IMR-90 (cell line): ENCODE results near the gene ZNF613. TPM values are rescaled to one million over a fixed set of nuclear protein-coding genes. Genes with fewer than 3 reads are reported as not detected.

ENCODE experiments used
- ATAC-seq: fragments of 200-7000 bp; cut with Tn5 transposase; 2 replicates; pipeline ENCODE4 v1.9.1; 2020; ENCODE audit warnings: low read depth, mild to moderate bottlenecking, moderate library complexity
- BruUV-seq: library from RNA; stranded (reverse); fragments of 400-500 nt; replicated peaks from 2 replicates; lab custom pipeline; 2021; lab: Mats Ljungman, UMichigan
- CTCF ChIA-PET: fragments of 300-600 bp; formaldehyde crosslinking; extraction: SDS; loops from one replicate; lab custom pipeline; 2021; ENCODE audit warnings: antibody characterized with exemption; lab: Yijun Ruan, JAX
- POLR2A ChIA-PET: fragments of 300-600 bp; sonication (Branson Sonifier 250); formaldehyde crosslinking; loops from one replicate; lab custom pipeline; 2022; ENCODE audit warnings: antibody characterized with exemption; ENCODE audit not compliant: unreplicated experiment; lab: Charles Lee
- DNase-seq: peaks from one replicate; pipeline ENCODE4 v3.0.0; 2013
- H2AFZ ChIP-seq: replicated peaks from 2 replicates; pipeline ENCODE3; 2013; ENCODE audit warnings: low read length, mild to moderate bottlenecking; ENCODE audit not compliant: poor library complexity
- H2AK5ac ChIP-seq: 2 replicates; pipeline ENCODE4 v1.6.1; 2013; ENCODE audit warnings: low read depth, low read length, inconsistent platforms
- H2AK9ac ChIP-seq: replicated peaks from 2 replicates; pipeline ENCODE3; 2013; ENCODE audit warnings: mild to moderate bottlenecking, low read depth, low read length, moderate library complexity; ENCODE audit not compliant: poor library complexity
- H2BK120ac ChIP-seq: 2 replicates; pipeline ENCODE4 v1.6.1; 2013; ENCODE audit warnings: low read depth, low read length, inconsistent platforms
- H2BK15ac ChIP-seq: 3 replicates; pipeline ENCODE4 v1.6.1; 2013; ENCODE audit warnings: low read depth, low read length, inconsistent platforms
- H2BK20ac ChIP-seq: 2 replicates; pipeline ENCODE4 v1.6.1; 2013; ENCODE audit warnings: low read depth, mild to moderate bottlenecking, inconsistent platforms, low read length, moderate library complexity
- H2BK5ac ChIP-seq: 2 replicates; pipeline ENCODE4 v1.6.1; 2013; ENCODE audit warnings: mild to moderate bottlenecking, low read depth, low read length, inconsistent platforms; ENCODE audit not compliant: poor library complexity, severe bottlenecking
- H3K14ac ChIP-seq: replicated peaks from 2 replicates; pipeline ENCODE4 v1.6.1; 2013; ENCODE audit warnings: low read depth, low read length, inconsistent platforms
- H3K18ac ChIP-seq: 2 replicates; pipeline ENCODE4 v1.6.1; 2013; ENCODE audit warnings: low read depth, low read length, control low read depth
- H3K23ac ChIP-seq: 2 replicates; pipeline ENCODE4 v1.6.1; 2013; ENCODE audit warnings: low read depth, low read length, inconsistent platforms
- H3K27ac ChIP-seq: 2 replicates; pipeline ENCODE4 v1.5.1; 2013; ENCODE audit warnings: mild to moderate bottlenecking, control low read depth, low read length; ENCODE audit not compliant: insufficient read depth
- H3K27me3 ChIP-seq: 2 replicates; pipeline ENCODE4 v1.6.1; 2013; ENCODE audit warnings: low read length; ENCODE audit not compliant: control insufficient read depth, insufficient read depth
- H3K36me3 ChIP-seq: 2 replicates; pipeline ENCODE4 v1.6.1; 2013; ENCODE audit warnings: low read length, mixed read lengths; ENCODE audit not compliant: control insufficient read depth, insufficient read depth
- H3K4ac ChIP-seq: 2 replicates; pipeline ENCODE4 v1.6.1; 2013; ENCODE audit warnings: low read depth, low read length, inconsistent platforms
- H3K4me1 ChIP-seq: 2 replicates; pipeline ENCODE4 v1.6.1; 2013; ENCODE audit warnings: low read length, mixed read lengths; ENCODE audit not compliant: control insufficient read depth, insufficient read depth
- H3K4me2 ChIP-seq: 2 replicates; pipeline ENCODE4 v1.6.1; 2013; ENCODE audit warnings: low read depth, mild to moderate bottlenecking, control low read depth, low read length, moderate library complexity
- H3K4me3 ChIP-seq: 2 replicates; pipeline ENCODE4 v1.5.1; 2013; ENCODE audit warnings: low read depth, mild to moderate bottlenecking, control low read depth, low read length, moderate library complexity; ENCODE audit not compliant: insufficient read depth
- H3K56ac ChIP-seq: 2 replicates; pipeline ENCODE4 v1.6.1; 2013; ENCODE audit warnings: low read length, inconsistent platforms; ENCODE audit not compliant: insufficient read depth; ENCODE audit errors: extremely low read depth
- H3K79me1 ChIP-seq, 2 experiments: 2 replicates each; pipeline ENCODE4 v1.6.1; 2013; ENCODE audit warnings: low read length in 2 of 2, inconsistent platforms in 1 of 2, low read depth in 1 of 2
- H3K9ac ChIP-seq: 2 replicates; pipeline ENCODE4 v1.6.1; 2013; ENCODE audit warnings: low read depth, low read length, control low read depth
- H3K9me1 ChIP-seq: 2 replicates; pipeline ENCODE4 v1.6.1; 2013; ENCODE audit warnings: low read length, inconsistent platforms; ENCODE audit not compliant: insufficient read depth
- H3K9me3 ChIP-seq: 2 replicates; pipeline ENCODE4 v1.6.1; 2013; ENCODE audit warnings: low read length; ENCODE audit not compliant: control insufficient read depth, insufficient read depth
- H4K20me1 ChIP-seq: 2 replicates; pipeline ENCODE4 v1.6.1; 2013; ENCODE audit warnings: low read length, inconsistent platforms; ENCODE audit not compliant: insufficient read depth
- H4K5ac ChIP-seq: 2 replicates; pipeline ENCODE4 v1.6.1; 2013; ENCODE audit warnings: mild to moderate bottlenecking, low read depth, low read length, control low read depth
- H4K8ac ChIP-seq, 2 experiments: 2 replicates each; pipeline ENCODE4 v1.6.1; 2013; ENCODE audit warnings: low read depth in 2 of 2, low read length in 2 of 2, control low read depth in 1 of 2, inconsistent platforms in 1 of 2
- H4K91ac ChIP-seq: 2 replicates; pipeline ENCODE4 v1.6.1; 2013; ENCODE audit warnings: low read depth, low read length, inconsistent platforms; ENCODE audit not compliant: insufficient read depth
- BHLHE40 ChIP-seq: fragments of 150-350 bp; IDR thresholded peaks from 2 replicates; pipeline ENCODE4 v1.6.1; 2016; ENCODE audit warnings: mild to moderate bottlenecking, low read depth, low read length
- CEBPB ChIP-seq: IDR thresholded peaks from 2 replicates; pipeline ENCODE4 v1.6.1; 2012; ENCODE audit warnings: low read depth, low read length, improper control_type of control experiment
- CHD1 ChIP-seq: IDR thresholded peaks from 2 replicates; pipeline ENCODE4 v1.6.1; 2012; ENCODE audit warnings: low read depth, low read length, improper control_type of control experiment
- ELK1 ChIP-seq: fragments of 150-350 bp; IDR thresholded peaks from 2 replicates; pipeline ENCODE4 v1.6.1; 2016; ENCODE audit warnings: low read depth, mild to moderate bottlenecking, low read length, moderate library complexity, borderline replicate concordance
- FOS ChIP-seq: fragments of 150-350 bp; IDR thresholded peaks from 2 replicates; pipeline ENCODE4 v1.6.1; 2016; ENCODE audit warnings: low read depth, low read length
- MAFK ChIP-seq: IDR thresholded peaks from 2 replicates; pipeline ENCODE4 v1.6.1; 2012; ENCODE audit warnings: low read depth, low read length, improper control_type of control experiment
- MAZ ChIP-seq: IDR thresholded peaks from 2 replicates; pipeline ENCODE4 v1.6.1; 2012; ENCODE audit warnings: low read depth, mild to moderate bottlenecking, low read length, improper control_type of control experiment, moderate library complexity, borderline replicate concordance
- MXI1 ChIP-seq: IDR thresholded peaks from 2 replicates; pipeline ENCODE4 v1.6.1; 2012; ENCODE audit warnings: low read depth, mild to moderate bottlenecking, low read length, moderate library complexity, borderline replicate concordance
- NFE2L2 ChIP-seq: fragments of 150-350 bp; IDR thresholded peaks from 2 replicates; pipeline ENCODE4 v1.6.1; 2016; ENCODE audit warnings: low read depth, mild to moderate bottlenecking, low read length
- POLR2A ChIP-seq: IDR thresholded peaks from 2 replicates; pipeline ENCODE4 v1.6.1; 2012; ENCODE audit warnings: mild to moderate bottlenecking, low read depth, low read length
- RAD21 ChIP-seq: IDR thresholded peaks from 2 replicates; pipeline ENCODE4 v1.6.1; 2012; ENCODE audit warnings: low read length, improper control_type of control experiment
- RCOR1 ChIP-seq: IDR thresholded peaks from 2 replicates; pipeline ENCODE4 v1.6.1; 2012; ENCODE audit warnings: mild to moderate bottlenecking, low read length, improper control_type of control experiment; ENCODE audit not compliant: insufficient replicate concordance
- RFX5 ChIP-seq: IDR thresholded peaks from 2 replicates; pipeline ENCODE4 v1.8.0; 2012; ENCODE audit warnings: low read depth, mild to moderate bottlenecking, low read length, moderate library complexity
- SMC3 ChIP-seq: fragments of 150-350 bp; IDR thresholded peaks from 2 replicates; pipeline ENCODE4 v1.6.1; 2016; ENCODE audit warnings: low read depth, mild to moderate bottlenecking, antibody characterized with exemption, low read length, moderate library complexity
- USF2 ChIP-seq: fragments of 150-350 bp; IDR thresholded peaks from 2 replicates; pipeline ENCODE4 v1.6.1; 2017; ENCODE audit warnings: mild to moderate bottlenecking, antibody characterized with exemption, low read length, low read depth
- WGBS, 2 experiments: methylation state at CpG; one replicate each; pipeline versions ENCODE4 v1.1.5 to v1.1.7; 2013; ENCODE audit warnings: missing lambda C conversion rate in 2 of 2; ENCODE audit not compliant: insufficient read length in 1 of 2; ENCODE audit errors: extremely low coverage in 2 of 2; 5-methylcytosine and 5-hydroxymethylcytosine counted together
- dilution Hi-C: fragments of 300-500 bp; cut with HindIII; formaldehyde crosslinking; loops from one replicate; pipeline ENCODE4 v1.14.3; 2018; ENCODE audit warnings: low sequenced_read_pairs; ENCODE audit not compliant: unreplicated experiment
- in situ Hi-C: fragments of 300-500 bp; cut with MboI; formaldehyde crosslinking; loops from 3 replicates; pipeline ENCODE4 v1.14.3; 2019; ENCODE audit warnings: low sequenced_read_pairs, inconsistent platforms, mixed read lengths
- intact Hi-C: fragments of 100-400 bp; cut with micrococcal nuclease; formaldehyde crosslinking; loops from 2 replicates; pipeline ENCODE4 v1.10.0; 2022
- polyA plus RNA-seq, 3 experiments: library from polyadenylated mRNA; depleted of rRNA; stranded (reverse); fragments of >200 nt; gene quantifications; 2 replicates each; pipeline ENCODE4 v1.2.3, GENCODE V29; 2012; ENCODE audit warnings: low replicate concordance in 1 of 3
- total RNA-seq: library from RNA; depleted of rRNA; stranded (reverse); fragments of >200 nt; gene quantifications from 2 replicates; pipeline ENCODE4 v1.2.3, GENCODE V29; 2012
- TF ChIP-seq, protein P1 (sequence below): conservative IDR thresholded peaks from 2 replicates; pipeline ENCODE4 v1.5.1; 2012; ENCODE audit warnings: mild to moderate bottlenecking, low read depth, low read length, improper control_type of control experiment

Gene ZNF613
- total and polyA plus RNA-seq, 2 of the 4 experiments (the other 2 are of a cell fraction) = 3.3 to 10.4 TPM

- no peak overlapping the region for H2AFZ ChIP-seq
- no peaks in the 10 kb centered on the region for H3K9me1 ChIP-seq
- no peak overlapping the region for H2AK9ac ChIP-seq
- no peaks in the 10 kb centered on the region for H3K4me1 ChIP-seq
- no peak overlapping the region for H3K4me3 ChIP-seq
- POLR2A ChIA-PET = no interaction called here
- H3K4ac ChIP-seq = no peak overlapping the region
- no peak overlapping the region for H4K91ac ChIP-seq
- H3K79me1 ChIP-seq = peaks cover 10 to 17% of the 10 kb centered on the region in 2 experiments
- DNase-seq (no peak), ATAC-seq (no peak)
- H3K27me3 ChIP-seq = no peaks in the 10 kb centered on the region
- H3K56ac ChIP-seq = no peak overlapping the region
- H2BK20ac ChIP-seq = no peak overlapping the region
- H3K9me3 ChIP-seq = peaks cover 1% of the 10 kb centered on the region; the same call in 1 of the 2 replicates
- CTCF ChIA-PET = no interaction called here
- H4K8ac ChIP-seq = no peak overlapping the region
- no peak overlapping the region for H4K5ac ChIP-seq
- intact Hi-C loops (no loop called here), in situ Hi-C loops (no loop called here), dilution Hi-C loops (no loop called here)
- H4K20me1 ChIP-seq = no peaks in the 10 kb centered on the region
- H3K14ac ChIP-seq = no peak overlapping the region
- no peak overlapping the region for H3K27ac ChIP-seq
- TF ChIP-seq MAZ (no peak), ELK1 (no peak), NFE2L2 (no peak), MXI1 (no peak), USF2 (no peak), RAD21 (no peak), CHD1 (no peak), SMC3 (no peak), POLR2A (no peak), RCOR1 (no peak), BHLHE40 (no peak), RFX5 (no peak), FOS (no peak), CEBPB (no peak), MAFK (no peak)
- TF ChIP-seq, protein P1, sequence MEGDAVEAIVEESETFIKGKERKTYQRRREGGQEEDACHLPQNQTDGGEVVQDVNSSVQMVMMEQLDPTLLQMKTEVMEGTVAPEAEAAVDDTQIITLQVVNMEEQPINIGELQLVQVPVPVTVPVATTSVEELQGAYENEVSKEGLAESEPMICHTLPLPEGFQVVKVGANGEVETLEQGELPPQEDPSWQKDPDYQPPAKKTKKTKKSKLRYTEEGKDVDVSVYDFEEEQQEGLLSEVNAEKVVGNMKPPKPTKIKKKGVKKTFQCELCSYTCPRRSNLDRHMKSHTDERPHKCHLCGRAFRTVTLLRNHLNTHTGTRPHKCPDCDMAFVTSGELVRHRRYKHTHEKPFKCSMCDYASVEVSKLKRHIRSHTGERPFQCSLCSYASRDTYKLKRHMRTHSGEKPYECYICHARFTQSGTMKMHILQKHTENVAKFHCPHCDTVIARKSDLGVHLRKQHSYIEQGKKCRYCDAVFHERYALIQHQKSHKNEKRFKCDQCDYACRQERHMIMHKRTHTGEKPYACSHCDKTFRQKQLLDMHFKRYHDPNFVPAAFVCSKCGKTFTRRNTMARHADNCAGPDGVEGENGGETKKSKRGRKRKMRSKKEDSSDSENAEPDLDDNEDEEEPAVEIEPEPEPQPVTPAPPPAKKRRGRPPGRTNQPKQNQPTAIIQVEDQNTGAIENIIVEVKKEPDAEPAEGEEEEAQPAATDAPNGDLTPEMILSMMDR = no peak
- H3K23ac ChIP-seq = no peak overlapping the region
- WGBS, 2 experiments = 81% methylated on average over 5 of the region's 8 CpGs; no CpG with 5 or more reads in 1 of the 2 experiments
- no peak overlapping the region for H2BK5ac ChIP-seq
- no peak overlapping the region for H2AK5ac ChIP-seq
- H2BK120ac ChIP-seq = no peak overlapping the region
- H3K36me3 ChIP-seq = peaks cover 33% of the 10 kb centered on the region
- BruUV-seq = no TSS peak
- H3K9ac ChIP-seq = no peak overlapping the region
- H2BK15ac ChIP-seq = no peak overlapping the region
- no peak overlapping the region for H3K4me2 ChIP-seq
- H3K18ac ChIP-seq = no peak overlapping the region
Observed at GRCh38 chr19:51931921-51932320, 4.6 kb downstream of the ZNF613 start.
